ENCODE measurements around the gene PRR35.

The PRR35 gene

DNA sequence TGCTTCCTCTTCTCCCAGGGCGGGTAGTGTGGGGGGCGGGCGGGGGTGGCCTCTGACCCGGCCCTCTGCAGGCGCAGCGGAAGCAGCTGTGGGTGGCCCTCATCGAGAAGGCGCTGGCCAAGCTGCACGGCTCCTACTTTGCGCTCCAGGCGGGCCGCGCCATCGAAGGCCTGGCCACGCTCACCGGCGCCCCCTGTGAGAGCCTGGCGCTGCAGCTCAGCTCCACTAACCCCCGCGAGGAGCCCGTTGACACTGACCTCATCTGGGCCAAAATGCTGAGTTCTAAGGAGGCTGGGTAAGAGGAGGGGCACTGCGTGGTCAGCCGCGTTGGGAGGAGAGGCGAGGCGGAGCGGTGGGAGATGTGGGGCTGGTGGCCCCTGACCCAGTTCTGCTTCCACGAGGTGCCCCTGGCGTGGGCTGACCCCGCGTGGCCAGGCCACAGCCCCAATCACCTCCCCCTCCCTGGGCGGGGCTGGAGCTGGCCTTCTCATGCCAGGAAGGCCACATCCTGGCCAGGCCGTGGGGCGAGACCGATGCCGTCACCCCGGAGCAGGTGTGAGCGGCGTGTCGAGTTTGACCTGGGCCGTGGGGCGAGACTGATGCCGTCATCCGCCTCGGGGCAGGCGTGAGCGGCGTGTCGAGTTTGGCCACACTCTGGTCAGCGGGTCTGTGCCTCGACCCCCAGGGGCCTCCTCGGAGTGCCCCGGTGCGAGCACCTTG lies 10.5 kb upstream of the PRR35 start:
- DNase-seq (ENCODE audit: low spot score): no peak

GRCh38 chr16:551210-551609 lies 9.0 kb upstream of the PRR35 start:
- DNase-seq (ENCODE audit: low spot score): no peak

DNA sequence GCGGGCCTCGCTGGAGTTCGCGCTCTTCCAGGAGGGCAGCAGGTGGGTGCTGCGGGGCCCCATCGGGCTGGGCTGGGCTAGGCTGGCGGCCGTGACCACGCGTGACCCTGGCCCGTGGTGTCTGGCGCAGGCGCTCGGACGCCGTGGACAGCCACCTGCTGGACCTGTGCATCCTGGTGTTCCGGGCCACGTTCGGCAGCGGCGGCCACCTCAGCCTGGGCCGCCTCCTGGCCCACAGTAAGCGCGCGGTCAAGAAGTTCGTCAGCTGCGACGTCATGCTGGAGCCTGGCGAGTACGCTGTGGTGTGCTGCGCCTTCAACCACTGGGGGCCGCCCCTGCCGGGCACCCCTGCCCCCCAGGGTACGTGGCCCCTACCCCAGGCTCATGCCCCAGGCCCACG lies 8.0 kb upstream of the PRR35 start:
- no peak for DNase-seq (ENCODE audit: low spot score)

- DNase-seq (ENCODE audit: low spot score): no peak
These were observed 6.4 kb upstream of the PRR35 start for GRCh38 chr16:553601-554296.

DNA sequence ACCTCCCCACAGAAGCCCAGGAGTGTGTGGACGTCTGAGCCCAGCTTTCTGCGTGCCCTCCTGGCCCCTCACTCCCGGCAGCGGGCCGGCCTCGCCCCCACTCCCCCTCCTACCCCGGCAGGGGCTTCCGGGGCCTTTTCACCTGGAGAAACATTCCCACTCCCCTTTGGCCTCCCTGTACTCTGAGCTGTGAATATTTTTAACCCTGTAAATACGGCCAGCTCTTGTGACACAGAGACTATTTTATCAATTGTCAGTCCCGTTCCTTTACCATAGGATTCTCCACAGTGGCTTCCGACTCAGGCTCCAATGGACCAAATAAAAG lies 5.9 kb upstream of the PRR35 start:
- DNase-seq (ENCODE audit: low spot score): no peak

DNA sequence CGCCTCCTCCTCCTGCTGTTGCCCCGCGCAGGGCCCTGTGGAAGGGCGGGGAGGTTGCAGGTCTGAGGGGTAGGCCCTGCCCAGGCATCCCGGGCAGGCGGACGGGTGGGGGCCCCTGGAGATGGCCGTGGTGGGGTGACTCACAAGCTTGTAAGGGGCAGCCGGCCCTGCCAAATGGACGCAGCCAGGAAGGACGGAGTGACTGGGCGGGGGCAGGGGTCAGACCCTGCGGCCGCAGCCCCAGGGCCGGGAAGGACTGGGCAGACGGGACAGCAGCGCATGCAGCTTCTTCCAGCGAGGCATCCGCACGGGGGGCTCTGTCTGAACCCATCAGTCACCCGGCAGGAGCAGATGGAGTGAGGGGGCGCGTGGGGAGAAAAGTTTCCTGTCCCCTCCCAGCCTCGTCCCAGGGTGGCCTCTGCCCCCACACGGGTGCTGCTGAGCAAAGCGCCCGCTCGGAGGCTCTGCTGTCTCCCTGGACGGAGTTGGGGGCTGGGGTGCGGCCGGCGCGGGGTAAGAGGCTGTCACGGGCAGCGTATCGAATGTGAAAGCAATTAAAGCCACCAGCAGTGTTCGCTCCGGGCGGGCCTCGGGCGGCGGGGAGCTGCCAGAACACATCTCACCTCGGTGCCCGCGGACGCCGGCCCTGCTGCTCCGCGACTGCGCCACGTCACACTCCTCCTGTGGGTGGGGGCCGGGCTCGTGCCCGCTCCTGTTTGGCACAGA lies 5.4 kb upstream of the PRR35 start:
- DNase-seq (ENCODE audit: low spot score): peak; percentile 52

DNA sequence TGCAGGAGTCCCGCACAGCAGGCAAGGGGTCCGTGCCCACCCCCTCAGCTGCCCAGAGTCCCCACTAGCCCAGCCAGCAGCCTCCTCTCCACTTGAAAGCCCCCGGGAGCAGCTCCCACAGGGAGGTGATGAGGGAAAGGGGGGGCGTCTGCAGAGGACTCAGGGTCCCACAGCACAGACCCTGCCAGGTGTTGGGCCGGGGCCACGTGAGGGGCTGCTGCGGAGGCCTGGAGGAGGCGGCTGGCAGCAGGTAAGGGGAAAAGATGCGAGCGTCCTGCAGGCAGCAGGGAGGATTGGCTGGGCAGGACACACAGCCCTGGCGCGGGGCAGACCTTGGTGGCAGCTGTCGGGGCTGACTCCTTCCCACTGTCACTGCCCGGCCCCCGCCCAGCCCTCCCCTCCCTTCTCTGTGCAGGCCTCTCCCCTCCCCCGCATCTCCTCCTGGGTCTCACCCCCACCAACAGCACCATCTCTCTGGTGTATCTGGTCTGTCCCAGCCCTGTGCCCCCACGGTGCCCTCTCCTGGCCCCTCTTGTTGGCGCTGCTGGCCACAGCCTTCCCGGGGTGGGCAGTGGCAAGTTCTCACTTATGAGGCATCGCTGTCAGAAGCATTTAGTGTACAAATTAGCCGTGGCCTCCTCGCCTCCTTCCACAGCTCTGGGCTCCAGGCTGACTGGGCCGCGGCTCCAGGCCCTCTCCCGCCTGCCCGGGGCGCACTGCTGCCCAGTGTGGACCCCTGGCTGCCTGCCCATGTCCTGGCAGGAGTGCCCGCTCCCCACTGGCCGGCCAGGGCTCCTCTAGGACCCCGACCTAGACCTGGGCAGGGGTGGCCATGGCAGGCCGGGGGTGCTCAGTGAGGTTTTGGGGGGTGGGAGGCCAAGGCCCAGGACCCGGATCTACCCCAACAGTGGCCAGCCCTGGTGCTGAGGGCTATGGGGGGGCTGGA lies 4.4 kb upstream of the PRR35 start:
- DNase-seq (ENCODE audit: low spot score): no peak

DNA sequence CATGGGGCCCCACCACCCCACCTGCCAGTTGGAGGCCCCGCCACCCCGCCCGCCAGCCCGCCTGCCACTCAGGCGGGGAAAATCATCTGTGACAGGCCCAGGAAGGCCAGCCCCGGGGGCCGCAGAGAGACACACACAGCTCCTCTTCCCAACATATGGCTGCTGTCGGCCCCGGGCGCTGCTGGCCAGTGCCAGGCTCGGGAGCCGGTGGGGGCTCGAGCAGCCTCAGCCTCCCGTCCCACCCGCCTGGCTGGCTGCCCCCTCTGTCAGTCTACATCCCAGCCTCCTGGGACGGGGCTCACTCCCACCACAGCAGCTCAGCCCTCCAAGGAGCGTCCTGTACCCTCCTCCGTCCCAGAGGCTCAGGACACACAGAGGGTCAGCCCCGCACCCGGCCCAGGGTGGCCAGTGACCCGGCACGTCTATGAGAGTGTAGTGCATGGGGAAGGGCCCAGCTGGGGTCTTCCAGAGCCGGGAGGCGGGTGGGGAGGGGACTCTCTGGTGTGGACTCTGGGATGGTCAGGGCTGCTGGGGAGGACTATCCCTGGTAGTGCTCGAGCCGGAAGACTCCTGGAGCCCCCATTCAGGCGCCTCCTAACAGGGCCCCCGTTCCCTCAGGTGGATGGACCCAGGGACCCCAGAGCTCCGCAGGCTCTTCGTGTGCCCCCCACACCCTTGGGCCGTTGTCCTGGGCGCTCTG lies 3.6 kb upstream of the PRR35 start:
- no peak for DNase-seq (ENCODE audit: low spot score)

DNA sequence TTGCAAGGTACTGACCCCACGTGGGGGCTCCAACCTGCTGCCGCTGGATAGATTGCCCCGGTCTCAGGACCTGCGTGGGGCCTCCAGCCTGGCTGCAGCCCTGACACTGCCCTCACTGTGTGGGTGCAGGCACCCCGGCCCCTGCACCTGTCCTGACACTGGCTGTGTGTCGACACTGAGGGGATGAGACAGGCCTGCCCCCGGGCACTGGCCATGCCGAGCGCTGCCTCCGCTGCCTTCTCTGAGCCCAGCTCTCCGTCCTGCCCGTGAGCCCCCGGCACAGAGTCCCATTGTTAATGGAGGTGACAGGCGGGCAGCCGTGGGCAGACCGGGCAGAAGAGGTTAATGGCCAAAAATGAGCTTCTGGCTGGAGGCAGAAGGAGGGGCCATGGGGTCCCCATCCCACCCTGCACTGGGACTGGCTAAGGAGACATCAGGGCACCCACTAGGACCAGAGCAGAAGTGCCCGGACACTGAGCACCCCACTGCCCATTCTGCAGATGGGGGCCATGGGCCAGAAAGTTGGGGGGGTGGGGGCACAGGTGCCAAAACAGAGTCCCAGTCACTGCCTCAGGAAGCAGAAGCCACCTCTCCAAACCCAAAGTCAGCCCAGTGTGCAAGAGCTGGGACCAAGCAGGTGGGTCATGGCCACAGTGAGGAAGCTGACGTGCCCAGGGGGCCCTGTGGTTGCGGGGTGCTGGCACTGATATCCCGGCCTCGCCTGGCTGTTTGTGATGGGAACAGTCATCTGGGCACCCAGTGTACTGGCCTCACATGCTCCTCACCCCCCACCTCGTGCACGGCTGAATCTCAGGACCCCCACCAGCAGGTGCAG lies 2.5 kb upstream of the PRR35 start:
- DNase-seq (ENCODE audit: low spot score): no peak

DNA sequence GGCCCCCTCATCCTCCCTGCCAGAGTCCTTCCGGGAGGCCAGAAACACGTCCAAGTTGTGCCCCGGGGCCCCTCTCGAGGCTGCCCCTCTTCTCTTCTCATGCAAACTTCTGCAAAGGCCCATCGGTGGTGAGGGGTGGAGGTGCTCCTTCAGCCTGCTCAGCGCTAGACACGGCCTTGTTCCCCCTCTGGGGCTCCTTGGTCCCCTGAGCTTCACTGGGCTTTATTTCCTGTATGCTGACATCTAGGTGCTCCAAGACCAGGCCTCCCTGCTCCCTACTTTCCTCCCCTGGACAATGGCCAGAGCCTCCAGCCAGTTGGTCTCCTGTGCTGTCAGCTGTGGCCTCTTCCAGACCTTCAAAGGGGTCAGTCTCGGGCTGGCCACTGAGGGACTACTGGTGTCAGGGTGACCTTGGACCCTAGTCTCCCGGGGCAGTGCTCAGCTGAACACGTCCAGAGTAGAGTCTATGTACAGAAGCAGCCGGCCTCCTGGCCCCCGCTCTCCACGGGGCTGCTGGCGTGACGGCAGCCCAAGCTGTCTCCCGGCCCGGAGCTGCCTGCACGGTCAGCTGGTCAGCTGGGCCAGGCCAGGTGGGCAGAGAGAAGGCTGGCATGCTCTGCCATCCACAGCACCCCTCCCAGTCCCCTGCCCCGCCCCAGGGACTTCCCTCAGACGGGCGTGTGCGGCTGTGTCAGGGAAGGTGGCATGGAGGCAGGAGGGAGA lies 1.7 kb upstream of the PRR35 start:
- no peak for DNase-seq (ENCODE audit: low spot score)

DNA sequence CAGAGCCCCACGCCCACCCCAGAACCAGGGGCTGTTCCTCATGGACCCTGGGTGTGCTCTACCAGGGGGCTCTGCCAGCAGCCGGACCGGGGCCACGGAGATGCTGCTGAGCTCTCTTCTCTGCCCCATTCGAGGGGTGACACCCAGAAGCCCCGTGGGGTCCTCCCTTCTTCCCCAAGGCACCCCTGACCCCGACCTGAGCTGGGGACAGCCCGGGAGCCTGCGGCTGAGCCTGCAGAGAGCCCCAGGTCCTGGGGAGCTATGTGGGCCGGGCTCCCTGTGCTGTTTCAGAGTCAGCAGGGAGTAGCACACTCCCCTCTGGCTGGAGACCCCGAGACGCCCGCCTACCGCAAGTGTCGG lies 1.2 kb upstream of the PRR35 start:
- DNase-seq (ENCODE audit: low spot score): no peak

DNA sequence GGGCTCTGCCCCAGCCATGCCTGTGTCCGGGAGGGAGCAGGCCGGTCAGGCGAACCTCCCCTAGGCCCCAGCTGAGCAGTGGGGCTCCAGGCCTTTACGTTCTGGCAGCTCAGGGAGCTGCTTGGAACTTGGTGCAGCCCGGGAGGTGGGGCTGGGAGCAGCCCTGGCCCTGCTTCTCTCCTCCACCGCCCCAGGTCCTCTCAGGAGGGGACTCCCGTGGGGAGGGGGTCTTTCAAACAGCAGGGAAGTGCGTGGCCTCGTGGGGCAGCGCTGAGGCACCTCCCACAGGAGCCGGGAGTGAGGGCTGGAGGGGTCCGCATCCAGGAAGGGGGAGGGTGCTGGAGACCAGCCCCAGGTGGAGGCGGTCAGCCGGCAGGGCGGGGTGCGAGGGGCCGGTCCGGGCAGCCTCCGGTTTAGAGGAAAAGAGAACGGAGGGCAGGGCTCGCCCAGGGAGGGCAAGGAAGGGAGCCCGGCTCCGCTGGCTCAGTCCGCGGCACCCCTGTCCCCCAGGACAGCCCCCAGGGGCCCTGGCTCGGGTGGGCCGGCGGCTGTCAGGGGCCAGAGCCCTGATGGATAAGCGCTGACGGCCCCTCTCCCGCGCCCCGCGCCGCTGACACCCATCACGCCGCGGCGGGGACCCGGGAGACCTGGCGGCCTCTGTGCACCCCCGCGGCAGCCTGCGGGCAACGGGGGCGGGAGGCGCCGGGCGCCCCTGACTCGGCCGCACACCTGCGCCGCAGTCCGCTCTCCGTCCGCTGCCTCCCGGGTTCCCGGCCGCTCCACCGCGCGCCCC lies 587 bp upstream of the PRR35 start:
- no peak for DNase-seq (ENCODE audit: low spot score)

DNA sequence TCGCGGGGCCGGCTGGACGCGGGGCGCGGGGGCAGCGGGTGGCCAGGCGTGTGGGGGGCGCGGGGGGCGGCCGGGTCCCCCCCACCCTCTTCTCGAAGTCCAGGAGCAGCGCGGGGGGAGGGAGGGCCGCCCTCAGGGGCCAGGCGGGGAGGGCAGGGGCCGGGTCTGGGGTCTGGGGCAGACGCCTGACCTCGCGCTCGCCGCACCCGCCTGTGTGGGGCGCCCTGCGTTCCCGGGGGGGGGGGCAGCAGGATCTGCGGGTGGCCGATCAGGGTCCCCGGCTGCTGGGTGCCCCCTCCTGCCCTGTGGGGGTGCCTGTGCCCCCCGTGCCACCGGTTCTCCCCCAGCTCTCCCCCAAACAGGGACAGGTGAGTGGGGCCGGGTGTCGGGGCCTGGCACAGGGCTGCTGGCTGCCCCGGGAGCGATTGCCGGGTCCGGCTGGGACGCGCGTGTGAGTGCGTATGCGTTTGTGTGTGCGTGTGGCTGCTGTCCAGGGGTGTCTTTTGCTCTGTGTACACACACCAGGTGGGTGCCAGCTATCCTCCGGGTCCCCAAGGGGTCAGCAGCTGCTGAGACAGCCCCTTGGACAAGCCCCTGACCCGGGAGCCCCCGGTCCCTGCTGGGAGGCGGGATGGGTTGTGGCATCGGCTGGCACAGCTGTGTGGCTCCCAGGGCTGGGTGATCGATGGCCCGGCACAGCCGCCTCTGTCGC lies 663 bp downstream of the PRR35 start:
- DNase-seq (ENCODE audit: low spot score): no peak

DNA sequence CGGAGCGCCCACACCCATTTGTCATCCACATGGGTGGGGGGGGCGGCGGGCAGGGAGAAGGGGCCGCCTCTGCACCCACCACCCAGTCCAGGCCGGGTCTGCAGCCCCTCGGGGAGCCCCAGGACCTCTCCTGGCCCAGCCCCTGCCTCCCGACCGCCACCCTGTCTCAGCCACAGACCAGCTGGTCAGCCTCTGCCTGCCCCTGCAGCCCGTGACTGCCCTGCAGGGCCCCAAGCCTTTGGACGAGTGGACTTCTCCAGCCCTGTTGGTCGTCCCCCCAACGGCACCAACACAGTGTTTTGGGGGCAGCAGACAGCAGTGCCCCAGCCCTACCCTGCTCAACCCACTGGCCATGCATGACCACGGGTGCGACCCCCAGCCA lies 1.2 kb downstream of the PRR35 start:
- no peak for DNase-seq (ENCODE audit: low spot score)

DNA sequence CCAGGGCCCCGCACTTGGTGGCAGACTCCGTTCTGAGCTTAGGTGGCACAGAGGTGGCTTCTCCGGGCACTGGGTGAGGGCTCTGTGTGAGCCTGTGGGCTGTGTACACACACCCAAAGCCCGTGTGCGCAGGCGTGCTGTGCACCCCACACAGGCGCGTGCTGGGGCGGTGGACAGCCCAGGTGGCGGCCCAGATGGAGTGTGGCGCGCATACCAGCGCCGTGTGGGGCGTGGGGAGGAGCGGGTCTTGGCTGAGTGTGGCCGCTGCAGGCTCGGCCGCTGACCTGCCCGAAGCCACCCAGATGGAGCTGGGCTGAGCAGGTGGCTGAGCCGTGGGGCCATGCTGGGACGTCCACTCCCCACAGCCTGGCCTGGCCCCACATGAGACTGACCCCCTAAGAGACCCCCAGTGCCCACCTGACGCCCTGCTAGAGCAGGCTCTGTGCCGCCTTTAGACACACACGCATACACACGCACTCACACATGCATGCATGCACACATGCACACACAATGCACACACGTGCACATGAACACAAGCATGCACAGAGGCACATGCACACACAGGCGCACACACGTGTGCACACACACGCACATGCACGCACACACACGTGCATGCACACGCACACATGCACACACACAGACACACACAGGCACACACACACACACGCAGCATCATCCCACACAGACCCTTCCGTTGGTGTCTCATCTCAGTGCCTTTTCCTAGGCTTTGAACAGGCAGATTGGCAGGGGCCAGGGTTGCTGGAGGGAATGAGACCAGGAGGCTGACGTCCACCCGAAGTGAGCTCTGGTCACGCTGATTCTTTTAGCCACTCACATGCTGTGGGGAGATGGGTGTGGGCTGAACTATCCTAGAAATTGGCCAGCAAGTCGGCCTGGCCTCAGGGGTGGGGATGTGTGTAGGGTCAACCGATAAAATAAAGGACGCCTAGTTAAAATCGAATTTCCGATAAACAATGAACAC lies 2.1 kb downstream of the PRR35 start:
- no peak for DNase-seq (ENCODE audit: low spot score)

DNA sequence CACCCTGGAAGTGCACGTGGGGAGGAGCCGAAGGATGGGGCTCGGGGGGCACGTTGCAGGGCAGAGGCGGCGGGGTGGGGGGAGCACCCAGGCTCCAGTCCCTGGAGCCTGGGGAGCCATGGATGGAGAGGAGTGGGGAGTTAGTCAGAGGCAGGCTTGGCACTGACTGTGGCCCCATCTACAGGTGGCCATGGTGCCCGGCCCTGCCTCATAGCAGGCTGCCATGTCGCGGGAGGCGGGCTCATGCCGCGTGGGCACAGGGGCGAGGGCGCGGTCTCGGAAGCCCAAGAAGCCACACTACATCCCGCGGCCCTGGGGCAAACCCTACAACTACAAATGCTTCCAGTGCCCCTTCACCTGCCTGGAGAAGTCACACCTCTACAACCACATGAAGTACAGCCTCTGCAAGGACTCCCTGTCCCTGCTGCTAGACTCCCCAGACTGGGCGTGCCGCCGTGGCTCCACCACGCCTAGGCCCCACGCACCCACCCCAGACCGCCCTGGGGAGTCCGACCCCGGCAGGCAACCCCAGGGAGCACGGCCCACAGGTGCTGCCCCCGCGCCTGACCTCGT lies 3.0 kb downstream of the PRR35 start:
- no peak for DNase-seq (ENCODE audit: low spot score)
